HG02885 (cell line): ENCODE data around the gene JHY.
"Not testable (repeated sequence)": the region's sequence is repeated elsewhere in the genome, so short reads cannot be mapped to it uniquely, and the experiment has no call there.

ENCODE experiments used
- ATAC-seq: cut with Tn5 transposase; IDR thresholded peaks from one replicate; pipeline ENCODE4 v1.9.1; 2021; ENCODE audit warnings: mild to moderate bottlenecking; ENCODE audit not compliant: unreplicated experiment, poor library complexity

Gene JHY

GRCh38 chr11:122882189-122882856 is at the start of gene JHY:
Gene JHY, plus strand, starts transcription at chr11:122882759. Its CDS starts 3,091 bp downstream, at chr11:122885850.
- no peak for ATAC-seq

- ATAC-seq: no peak
Observed at GRCh38 chr11:122833846-122834464, 48.6 kb upstream of the JHY start.

- no peak for ATAC-seq
Observed at GRCh38 chr11:122836916-122837315, 45.6 kb upstream of the JHY start.

GRCh38 chr11:122837528-122838346 is 44.8 kb upstream of the JHY start:
- ATAC-seq: no peak

DNA sequence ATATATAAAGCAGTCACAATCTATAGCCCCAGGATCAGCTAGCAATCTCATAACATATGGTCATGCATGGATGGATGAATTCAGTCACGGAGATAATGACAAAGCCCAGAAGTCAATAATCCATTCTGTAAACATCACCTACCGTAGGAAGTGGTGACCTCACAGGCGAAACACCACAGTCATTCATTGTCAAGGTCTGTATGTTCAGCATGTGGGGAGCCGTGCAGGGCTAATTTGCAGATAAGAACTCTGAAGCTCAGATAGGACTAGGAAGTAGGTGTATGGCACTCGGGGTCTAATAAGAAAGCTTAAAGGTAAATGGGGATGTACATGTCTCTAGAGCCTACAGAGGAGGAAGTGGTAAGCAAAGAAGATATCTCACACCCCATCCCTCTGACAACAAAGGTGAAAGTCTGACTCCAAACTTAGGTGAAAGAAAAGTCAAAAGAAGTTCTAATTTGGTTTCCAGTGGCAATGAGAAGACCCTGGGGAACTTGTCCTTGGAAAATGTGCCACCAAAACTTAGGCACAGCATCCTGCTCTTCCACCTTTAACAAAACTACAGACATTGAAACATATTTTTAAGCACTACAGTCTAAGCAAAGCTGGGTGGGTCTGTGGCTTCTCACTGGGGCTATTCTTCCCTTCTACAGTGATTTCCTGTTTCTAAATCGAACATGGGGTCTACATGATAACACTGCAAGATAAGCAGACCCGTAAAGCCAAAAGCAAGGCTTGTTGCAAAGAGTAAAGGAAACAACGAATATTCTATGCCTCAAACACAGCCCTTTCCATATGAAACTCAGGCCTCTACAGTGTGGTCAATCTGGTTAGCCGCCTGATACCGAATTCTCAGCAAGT is 39.0 kb upstream of the JHY start:
- ATAC-seq: peak; percentile 76

- no peak for ATAC-seq
Observed at GRCh38 chr11:122847466-122847865, 35.1 kb upstream of the JHY start.

GRCh38 chr11:122848186-122848585 is 34.4 kb upstream of the JHY start:
- ATAC-seq: no peak

DNA sequence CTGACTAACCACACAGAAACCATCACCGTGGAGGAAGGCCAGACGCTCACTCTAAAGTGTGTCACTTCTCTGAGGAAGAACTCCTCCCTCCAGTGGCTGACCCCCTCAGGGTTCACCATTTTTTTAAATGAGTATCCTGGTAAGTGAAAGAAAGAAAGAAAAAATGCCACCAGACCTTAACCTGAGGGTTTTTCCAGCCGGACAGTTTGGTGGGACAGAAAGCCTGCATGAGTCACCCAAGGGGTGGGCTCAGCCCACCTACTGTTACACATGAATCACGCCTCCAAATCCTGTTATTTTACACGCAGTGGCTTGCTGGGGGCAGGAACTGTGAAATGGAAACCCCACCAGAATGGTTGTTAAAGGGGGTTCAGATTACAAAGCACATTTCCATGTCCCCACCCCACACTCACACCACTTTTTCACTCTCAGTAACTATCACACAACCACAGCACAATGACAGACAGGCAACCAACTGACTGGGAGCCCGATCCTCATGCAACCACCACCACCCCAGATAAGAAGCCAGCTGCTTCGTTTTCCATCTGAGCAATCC is 32.4 kb upstream of the JHY start:
- peak; percentile 43 for ATAC-seq

GRCh38 chr11:122851366-122851966 is 31.1 kb upstream of the JHY start:
- ATAC-seq: peak; percentile 69

DNA sequence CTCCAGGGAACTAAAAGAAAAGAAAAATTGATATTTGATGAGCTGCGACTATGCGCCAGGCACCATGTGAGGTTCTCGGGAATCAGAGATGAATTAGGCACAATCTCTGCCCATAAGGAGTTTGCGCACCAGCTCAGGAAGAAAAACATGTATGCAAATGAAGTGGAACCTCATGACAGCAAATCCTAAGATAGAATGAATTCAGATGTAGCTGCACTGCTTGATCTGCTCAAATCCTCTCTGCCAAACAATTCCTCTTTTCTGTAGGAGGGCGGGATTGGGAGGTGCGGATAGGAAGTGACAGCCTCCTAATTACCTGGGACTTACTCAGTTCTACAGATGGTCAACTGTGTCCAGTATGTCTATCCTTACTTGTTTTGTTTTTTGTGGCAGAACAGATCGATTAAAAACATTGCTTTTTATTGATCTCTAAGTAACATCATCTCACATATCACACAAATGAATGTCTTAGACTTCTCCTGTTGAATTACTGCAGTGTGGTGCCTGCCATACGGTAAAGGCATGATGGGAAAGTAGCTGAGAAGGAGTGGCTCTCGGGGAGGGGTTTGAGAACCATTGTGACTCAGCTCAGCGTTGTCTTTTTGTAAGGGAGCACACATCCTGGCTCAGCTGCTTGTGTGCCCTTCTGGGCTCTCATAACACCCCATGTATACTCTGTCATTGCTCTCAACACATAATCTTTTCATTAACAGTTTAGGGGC is 30.3 kb upstream of the JHY start:
- ATAC-seq: no peak

DNA sequence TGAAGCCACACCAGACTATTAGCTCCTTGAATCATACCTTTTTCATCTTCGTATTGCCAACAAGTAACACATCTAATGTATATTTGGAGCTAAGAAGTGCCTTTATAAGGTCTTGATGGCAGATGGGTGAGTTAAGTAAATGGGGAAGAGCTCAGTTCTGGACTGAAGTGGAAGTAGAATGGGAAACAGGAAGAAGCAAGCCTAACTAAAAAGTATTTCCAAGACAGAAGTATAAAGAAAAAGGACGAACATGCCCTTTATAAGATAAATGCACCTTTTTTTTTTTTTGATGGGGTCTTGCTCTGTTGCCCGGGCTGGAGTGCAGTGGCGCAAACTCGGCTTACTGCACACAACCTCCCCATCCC is 29.8 kb upstream of the JHY start:
- ATAC-seq: no peak

DNA sequence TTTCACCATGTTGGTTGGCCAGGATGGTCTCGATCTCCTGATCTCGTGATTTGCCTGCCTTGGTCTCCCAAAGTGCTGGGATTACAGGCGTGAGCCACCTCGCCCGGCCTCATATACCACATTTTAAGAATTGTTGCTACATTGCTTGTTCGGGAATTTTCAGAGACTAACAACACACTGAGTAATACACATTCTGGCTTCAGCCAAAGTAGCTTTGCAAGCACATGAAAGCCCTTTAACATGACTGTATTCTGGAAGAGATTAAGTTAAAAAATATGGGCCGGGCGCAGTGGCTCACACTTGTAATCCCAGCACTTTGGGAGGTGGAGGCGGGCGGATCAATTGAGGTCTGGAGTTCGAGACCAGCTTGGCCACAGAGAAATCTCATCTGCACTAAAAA is 29.3 kb upstream of the JHY start:
- no peak for ATAC-seq

DNA sequence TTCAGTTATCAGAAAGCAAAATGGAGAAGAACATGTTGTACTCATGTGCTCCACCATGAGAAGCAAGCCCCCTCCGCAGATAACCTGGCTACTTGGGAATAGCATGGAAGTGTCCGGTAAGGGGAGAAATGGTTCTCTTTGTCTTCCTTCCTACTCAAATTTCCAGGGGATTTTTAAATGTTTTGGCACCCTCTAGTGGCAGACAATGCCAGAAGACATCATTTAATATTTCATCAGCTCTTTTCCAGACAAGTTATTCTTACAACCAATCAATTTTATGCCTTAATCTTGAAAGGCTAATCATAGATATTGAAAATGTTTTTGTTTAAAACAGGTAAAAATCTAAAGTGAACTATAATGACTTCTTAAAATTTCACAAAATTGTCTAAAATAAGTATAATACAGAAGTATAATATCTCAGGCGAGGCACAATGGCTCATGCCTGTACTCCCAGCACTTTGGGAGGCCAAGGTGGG is 28.6 kb upstream of the JHY start:
- no peak for ATAC-seq

GRCh38 chr11:122861631-122862030 is 20.9 kb upstream of the JHY start:
- no peak for ATAC-seq

GRCh38 chr11:122862091-122862490 is 20.5 kb upstream of the JHY start:
- no peak for ATAC-seq

- ATAC-seq: not testable (repeated sequence)
Observed at GRCh38 chr11:122863154-122863553, 19.4 kb upstream of the JHY start.

DNA sequence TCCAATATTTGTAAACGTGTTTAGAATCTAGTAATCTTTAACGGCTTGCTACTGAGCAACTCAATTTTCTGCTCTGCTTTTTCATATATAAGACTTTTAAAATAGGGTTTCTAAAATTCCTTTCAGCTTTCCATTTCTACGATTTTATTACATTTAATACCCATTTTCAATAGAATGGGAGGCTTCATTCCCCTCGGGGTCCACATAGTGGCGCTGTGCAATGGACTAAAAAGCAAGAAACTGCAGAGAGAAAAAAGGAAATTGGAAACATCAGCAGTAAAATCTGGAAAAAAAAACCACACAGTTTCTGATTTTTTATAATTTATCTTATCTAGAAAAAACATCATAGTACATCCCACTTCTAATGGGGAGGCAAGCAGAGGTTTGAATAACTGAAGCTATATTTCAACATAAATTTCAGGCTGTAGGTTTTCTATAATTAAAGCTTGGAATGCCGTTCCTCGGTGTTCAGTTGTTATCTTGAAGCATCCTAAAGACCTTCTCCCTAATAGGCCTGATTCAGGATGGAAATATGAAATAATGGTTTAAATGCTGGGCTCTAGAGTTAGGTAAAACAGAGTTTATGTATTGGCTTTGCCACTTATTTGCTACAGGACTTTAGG is 18.7 kb upstream of the JHY start:
- ATAC-seq: no peak

- no peak for ATAC-seq
Observed at GRCh38 chr11:122864386-122865115, 18.0 kb upstream of the JHY start.
